Gastroesophageal sphincter (tissue), 4 donors: ENCODE results near the gene ABI1. TPM values are rescaled to one million over a fixed set of nuclear protein-coding genes. Genes with fewer than 3 reads are reported as not detected.

ENCODE experiments used
- ATAC-seq: fragments of 150-250 bp; one replicate; pipeline ENCODE4 v1.9.1; 2016; ENCODE audit warnings: mild to moderate bottlenecking, moderate library complexity
- H3K27ac ChIP-seq, 4 donors: fragments of 200-600 bp; sonication (generic) in 3 of 4; 1 replicate in 3 of 4; 2 replicates in 1 of 4; pipeline ENCODE4 v1.5.1; 2016 to 2019
- H3K27me3 ChIP-seq: fragments of 200-600 bp; sonication (generic); one replicate; pipeline ENCODE4 v1.5.1; 2019
- H3K36me3 ChIP-seq, 2 donors: fragments of 200-600 bp; sonication (generic); one replicate each; pipeline ENCODE4 v1.5.1; 2019; ENCODE audit warnings: control low read depth in 1 of 2
- H3K4me1 ChIP-seq, 3 donors: fragments of 200-600 bp; sonication (generic); 1 replicate in 2 of 3; 2 replicates in 1 of 3; pipeline ENCODE4 v1.5.1; 2016 to 2019; ENCODE audit warnings: control low read depth in 2 of 3
- H3K4me3 ChIP-seq, 2 donors: fragments of 200-600 bp; sonication (generic); one replicate each; pipeline ENCODE4 v1.5.1; 2019; ENCODE audit warnings: mild to moderate bottlenecking in 1 of 2, moderate library complexity in 1 of 2
- H3K9me3 ChIP-seq, 3 donors: fragments of 200-600 bp; sonication (generic); one replicate each; pipeline ENCODE4 v1.5.1; 2017 to 2019; ENCODE audit warnings: control low read depth in 2 of 3
- CTCF ChIP-seq, 4 experiments: fragments of 200-600 bp in 2 of 4; fragments of 450-650 bp in 2 of 4; sonication (generic) in 1 of 4; IDR thresholded peaks; one replicate each; pipeline ENCODE4 v1.5.1; 2017 to 2019; ENCODE audit warnings: antibody characterized with exemption in 4 of 4, mild to moderate bottlenecking in 2 of 4, moderate library complexity in 2 of 4
- EP300 ChIP-seq: sonication (generic); formaldehyde crosslinking; IDR thresholded peaks from one replicate; pipeline ENCODE4 v1.6.1; 2017; ENCODE audit warnings: antibody characterized with exemption, mild to moderate bottlenecking
- POLR2A ChIP-seq, 2 donors: fragments of 450-650 bp; IDR thresholded peaks; one replicate each; pipeline ENCODE4 v1.6.1; 2017; ENCODE audit warnings: antibody characterized with exemption in 2 of 2, mild to moderate bottlenecking in 2 of 2, moderate library complexity in 1 of 2
- POLR2AphosphoS5 ChIP-seq: sonication (generic); formaldehyde crosslinking; IDR thresholded peaks from one replicate; pipeline ENCODE4 v1.6.1; 2017; ENCODE audit warnings: antibody characterized with exemption
- WGBS, 2 donors: methylation state at CpG; one replicate each; pipeline ENCODE4 v1.1.5; 2018; ENCODE audit warnings: low coverage in 1 of 2; 5-methylcytosine and 5-hydroxymethylcytosine counted together
- total RNA-seq, 4 donors: library from RNA; depleted of rRNA; stranded (reverse); fragments of >200 nt; gene quantifications; one replicate each; pipeline ENCODE4 v1.1.0, GENCODE V29; 2016

Gene ABI1
- total RNA-seq, 4 donors from 2014 or later = 46.4 to 70.9 (median 50.8) TPM

GRCh38 chr10:26780106-26780792, 80.5 kb downstream of the ABI1 start:
- no peak for TF ChIP-seq CTCF (IDR thresholded peaks at IDR 0.05)
- no peak for TF ChIP-seq POLR2AphosphoS5
- no peak for TF ChIP-seq POLR2A (IDR thresholded peaks at IDR 0.05)
- TF ChIP-seq EP300 = no peak
- H3K27ac ChIP-seq = no peak overlapping the region
- WGBS, 2 donors = 97 to 98% methylated on average over 5 to 8 of the region's 8 CpGs

DNA sequence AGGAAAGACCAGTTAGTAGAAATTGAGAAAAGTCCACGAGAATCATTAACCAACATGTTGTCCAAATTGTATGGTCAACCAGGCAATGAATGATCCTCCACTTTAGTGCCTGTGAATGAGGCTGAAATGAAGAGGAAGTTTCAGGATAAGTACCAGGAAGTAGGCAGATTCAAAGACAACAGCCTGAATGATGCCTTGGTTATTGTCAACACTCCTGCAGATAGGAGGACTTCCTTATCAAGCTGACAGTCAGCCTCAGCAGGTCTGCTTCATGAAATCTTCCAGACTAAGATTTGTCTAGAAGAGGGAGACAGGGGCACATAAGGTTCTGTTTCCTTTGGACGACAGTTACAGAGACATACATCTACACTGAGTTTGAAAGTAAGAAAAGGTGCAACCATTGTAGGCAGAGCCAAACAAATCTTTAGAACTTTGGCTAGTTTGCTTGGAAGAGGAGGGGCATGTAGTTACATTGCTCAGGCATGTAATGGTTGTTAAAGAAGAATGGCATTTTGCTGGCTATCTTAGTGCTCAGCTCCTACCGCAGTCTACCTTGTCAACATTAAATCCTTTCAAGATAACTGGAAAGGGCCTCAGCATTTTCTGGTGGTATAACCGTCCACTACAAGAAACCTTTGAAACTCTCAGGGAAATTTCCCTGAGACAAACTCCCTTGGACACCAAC, 81.4 kb downstream of the ABI1 start:
- WGBS, 2 donors = 89 to 95% methylated on average over 3 to 4 of the region's 4 CpGs
- no peak for ATAC-seq
- Histone ChIP-seq H3K36me3 (no peaks in the 10 kb centered on the region), H3K27ac (no peak overlapping the region), H3K9me3 (no peaks in the 10 kb centered on the region), H3K27me3 (no peaks in the 10 kb centered on the region), H3K4me1 (peaks cover 3 to 35% (median 17%) of the 10 kb centered on the region in 3 donors), H3K4me3 (no peak overlapping the region)
- TF ChIP-seq EP300 (no peak), POLR2A (IDR thresholded peaks at IDR 0.05) (no peak), CTCF (IDR thresholded peaks at IDR 0.05) (no peak), POLR2AphosphoS5 (no peak)

More at GRCh38 chr10:26780106-26780792, 80.5 kb downstream of the ABI1 start:
- H3K9me3 ChIP-seq = no peaks in the 10 kb centered on the region
- H3K27me3 ChIP-seq = no peaks in the 10 kb centered on the region
- H3K4me1 ChIP-seq = peaks cover 3 to 44% (median 17%) of the 10 kb centered on the region in 3 donors
- H3K4me3 ChIP-seq = no peak overlapping the region
- ATAC-seq = no peak
- no peaks in the 10 kb centered on the region for H3K36me3 ChIP-seq

GRCh38 chr10:26777686-26778085, 83.1 kb downstream of the ABI1 start:
- Histone ChIP-seq H3K27ac (no peak overlapping the region), H3K9me3 (no peaks in the 10 kb centered on the region), H3K4me3 (no peak overlapping the region), H3K36me3 (no peaks in the 10 kb centered on the region), H3K27me3 (no peaks in the 10 kb centered on the region), H3K4me1 (peaks cover 3 to 35% (median 17%) of the 10 kb centered on the region in 3 donors)
- WGBS, 2 donors = 96% methylated on average over 2 of the region's 2 CpGs; no CpG with 5 or more reads in 1 of the 2 donors
- TF ChIP-seq POLR2AphosphoS5 = no peak
- TF ChIP-seq EP300 = no peak
- no peak for TF ChIP-seq POLR2A (IDR thresholded peaks at IDR 0.05)
- no peak for TF ChIP-seq CTCF (IDR thresholded peaks at IDR 0.05)
- ATAC-seq = no peak

- peaks cover 3 to 27% (median 12%) of the 10 kb centered on the region in 3 donors for H3K4me1 ChIP-seq
- WGBS, 2 donors = 92 to 100% methylated on average over 1 of the region's 1 CpG
- no peak for ATAC-seq
Observed at GRCh38 chr10:26776258-26776657, 84.5 kb downstream of the ABI1 start.

More at GRCh38 chr10:26776258-26776657, 84.5 kb downstream of the ABI1 start:
- Histone ChIP-seq H3K9me3 (no peaks in the 10 kb centered on the region), H3K4me3 (no peak overlapping the region), H3K36me3 (no peaks in the 10 kb centered on the region), H3K27me3 (no peaks in the 10 kb centered on the region), H3K27ac (no peak overlapping the region)
- TF ChIP-seq POLR2AphosphoS5 (no peak), CTCF (IDR thresholded peaks at IDR 0.05) (no peak), POLR2A (IDR thresholded peaks at IDR 0.05) (no peak), EP300 (no peak)
